Activated T-cell treated with anti-CD3 and anti-CD28 coated beads for 24 hours (primary cell): ENCODE measurements around the gene KRT9.
"Not testable (repeated sequence)": the region's sequence is repeated elsewhere in the genome, so short reads cannot be mapped to it uniquely, and the experiment has no call there.

Source experiments
- DNase-seq: peaks from one replicate; pipeline ENCODE4 v3.0.0-alpha.2; 2020; ENCODE audit warnings: low read depth

Gene KRT9

GRCh38 chr17:41579484-41580243 lies 7.8 kb upstream of the KRT9 start:
- DNase-seq: peak; percentile 46

DNA sequence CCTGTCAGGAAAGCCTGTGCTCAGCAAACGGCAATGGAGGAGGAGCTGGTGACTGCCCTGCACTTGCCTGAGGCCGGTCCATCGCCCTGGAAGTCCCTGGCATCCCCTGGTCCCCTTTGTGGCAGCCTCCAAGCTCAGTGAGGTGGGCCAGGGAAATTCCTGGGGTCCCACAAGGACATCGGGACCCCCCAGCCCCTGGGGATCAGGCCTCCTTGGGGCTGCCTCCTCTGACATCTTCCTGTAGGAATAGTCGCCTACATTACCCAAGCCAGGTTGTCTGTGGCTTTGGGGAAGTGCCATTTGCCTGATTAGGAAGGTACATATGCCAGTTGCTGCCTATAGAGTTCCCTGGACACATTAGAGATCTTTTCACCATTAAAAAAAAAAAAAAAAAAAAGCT lies 7.1 kb upstream of the KRT9 start:
- DNase-seq: no peak

- DNase-seq: no peak
These were observed 6.7 kb upstream of the KRT9 start for GRCh38 chr17:41578538-41578937.

DNA sequence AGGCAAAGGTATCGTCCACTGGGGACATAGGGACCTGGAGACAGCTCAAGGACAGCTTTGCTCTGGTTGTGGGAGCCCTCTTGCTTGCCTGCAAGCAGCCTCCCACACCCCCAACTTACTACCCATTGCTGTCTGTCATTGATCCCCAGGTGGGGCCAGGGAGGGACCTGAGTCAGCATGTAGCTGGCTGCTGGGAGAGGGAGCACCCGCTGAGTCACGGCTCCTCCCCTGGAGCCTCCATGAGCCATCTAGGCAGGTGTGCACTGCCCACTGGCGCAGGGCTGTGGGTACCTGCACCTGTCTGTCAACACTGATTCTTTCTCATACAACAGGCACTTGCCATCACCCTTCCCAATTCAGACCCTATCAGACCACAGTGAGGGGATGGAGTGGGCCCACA lies 4.9 kb upstream of the KRT9 start:
- DNase-seq: not testable (repeated sequence)

- DNase-seq: no peak
These were observed 3.5 kb upstream of the KRT9 start for GRCh38 chr17:41575336-41575735.

- DNase-seq: no peak
These were observed 4.5 kb downstream of the KRT9 start for GRCh38 chr17:41567317-41567716.

- no peak for DNase-seq
These were observed 6.5 kb downstream of the KRT9 start for GRCh38 chr17:41565338-41565737.

DNA sequence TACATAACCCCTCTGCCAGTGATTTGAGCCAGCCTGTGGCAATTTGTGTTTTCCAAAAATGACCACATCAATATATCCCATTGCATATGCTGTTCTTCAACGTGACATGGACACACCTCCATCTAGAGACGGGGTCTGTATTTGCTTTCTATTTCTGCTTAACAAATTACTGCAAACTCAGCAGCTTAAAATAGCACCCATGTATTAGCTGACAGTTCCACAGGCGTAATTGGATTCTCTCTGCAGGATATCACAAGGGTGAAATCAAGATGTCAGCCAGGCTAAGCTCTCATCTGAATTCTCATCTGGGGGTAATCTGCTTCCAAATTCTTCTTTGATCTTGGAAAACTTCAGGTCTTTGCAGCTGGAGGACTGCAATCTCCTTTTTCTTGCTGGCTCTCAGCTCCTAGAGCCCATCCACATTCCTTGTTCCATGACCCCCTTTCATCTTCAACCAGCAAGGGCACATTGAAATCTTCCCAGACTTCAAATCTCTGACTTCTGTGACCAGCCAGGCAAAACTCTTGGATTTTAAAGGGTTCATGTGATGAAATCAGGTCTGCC lies 8.2 kb downstream of the KRT9 start:
- no peak for DNase-seq

- DNase-seq: no peak
These were observed 10.3 kb downstream of the KRT9 start for GRCh38 chr17:41561554-41561953.

DNA sequence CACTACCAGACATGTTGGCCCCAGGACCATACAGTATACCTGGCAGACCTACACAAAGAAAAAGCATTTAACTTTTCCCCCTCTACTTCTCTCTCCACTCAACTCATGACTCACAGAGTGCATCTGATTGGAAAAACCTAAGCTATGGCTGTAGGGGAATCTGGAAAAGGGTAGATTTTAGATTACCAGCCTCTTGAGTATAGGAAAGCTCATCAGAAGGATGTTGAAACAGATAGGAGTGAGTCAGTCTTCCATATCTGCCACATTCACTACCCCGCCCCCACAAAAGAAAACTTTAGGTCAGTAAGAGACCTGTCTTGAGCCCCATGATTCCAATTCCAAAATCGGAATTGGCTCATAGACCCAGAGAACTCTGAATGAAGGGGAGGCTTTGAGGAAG lies 12.3 kb downstream of the KRT9 start:
- DNase-seq: no peak

DNA sequence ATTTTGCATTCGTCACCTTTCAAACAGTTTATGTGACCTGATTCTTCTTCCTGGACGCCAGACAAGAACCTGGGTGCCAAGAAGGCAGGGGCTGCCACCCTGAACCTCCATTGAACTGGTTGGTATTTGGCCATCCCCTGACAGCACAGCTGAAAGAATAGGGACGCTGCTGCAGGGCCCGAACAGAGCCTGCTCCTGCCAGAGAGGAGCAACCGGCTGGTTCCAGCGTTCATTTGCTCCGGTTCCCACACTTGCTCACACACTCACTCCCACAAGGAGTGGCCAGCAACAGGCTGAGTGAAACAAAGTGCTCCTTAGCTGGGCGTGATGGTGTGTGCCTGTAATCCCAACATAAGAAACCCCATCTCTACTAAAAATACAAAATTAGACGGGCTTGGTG lies 14.9 kb downstream of the KRT9 start:
- DNase-seq: no peak

GRCh38 chr17:41556306-41556705 lies 15.6 kb downstream of the KRT9 start:
- DNase-seq: no peak

- no peak for DNase-seq
These were observed 16.6 kb downstream of the KRT9 start for GRCh38 chr17:41555105-41555887.

DNA sequence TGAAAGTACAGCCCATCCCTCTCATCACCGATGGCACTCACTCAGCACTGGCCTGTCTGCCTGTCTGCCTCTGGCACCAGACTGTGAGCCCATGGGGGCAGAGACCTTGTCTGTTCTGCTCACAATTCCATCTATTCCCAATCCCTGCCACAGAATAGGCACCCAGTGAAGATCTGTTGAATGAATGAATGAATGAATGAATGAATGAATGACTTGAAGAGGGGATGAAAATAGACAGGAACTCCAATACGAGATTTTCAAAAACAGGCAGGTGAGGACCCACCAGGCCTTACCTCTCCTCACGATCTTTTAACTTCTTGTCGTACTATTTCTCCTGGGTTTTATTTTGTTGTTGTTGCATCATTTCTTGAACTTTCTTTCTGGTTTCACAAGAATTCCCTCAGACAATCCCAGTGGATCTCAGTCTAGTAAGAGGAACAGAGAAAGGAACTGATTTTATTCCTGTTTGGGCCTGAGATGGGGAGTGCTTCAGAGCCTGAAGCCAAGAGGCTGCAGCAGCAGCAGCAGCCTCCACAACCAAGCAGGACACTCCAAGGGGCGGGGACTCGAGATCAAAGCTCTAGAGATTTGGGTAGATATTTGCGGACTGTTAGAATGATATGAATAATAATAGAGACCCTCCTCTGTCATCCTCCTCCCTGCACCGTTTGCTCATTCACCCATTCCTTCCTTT lies 17.7 kb downstream of the KRT9 start:
- DNase-seq: no peak

- DNase-seq: no peak
These were observed 18.7 kb downstream of the KRT9 start for GRCh38 chr17:41553176-41553575.

DNA sequence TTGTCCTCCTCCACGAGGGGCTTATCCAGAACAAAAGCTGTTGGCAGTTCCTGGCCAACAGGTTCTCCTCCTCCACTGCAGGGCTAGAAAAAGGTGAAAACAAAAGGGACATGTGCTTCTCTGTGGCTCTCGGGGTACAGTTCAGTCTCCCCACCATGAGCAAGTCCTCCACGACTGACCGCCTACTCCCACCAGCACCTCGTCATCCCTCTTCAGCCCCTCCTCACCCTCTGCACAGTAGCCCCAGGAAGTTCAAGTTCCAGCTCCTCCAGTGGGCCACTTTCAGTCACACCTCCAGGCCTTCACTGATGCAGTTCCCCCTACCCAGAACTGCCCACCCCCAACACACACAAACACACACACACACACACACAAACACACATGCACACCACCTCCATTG lies 19.4 kb downstream of the KRT9 start:
- DNase-seq: no peak

DNA sequence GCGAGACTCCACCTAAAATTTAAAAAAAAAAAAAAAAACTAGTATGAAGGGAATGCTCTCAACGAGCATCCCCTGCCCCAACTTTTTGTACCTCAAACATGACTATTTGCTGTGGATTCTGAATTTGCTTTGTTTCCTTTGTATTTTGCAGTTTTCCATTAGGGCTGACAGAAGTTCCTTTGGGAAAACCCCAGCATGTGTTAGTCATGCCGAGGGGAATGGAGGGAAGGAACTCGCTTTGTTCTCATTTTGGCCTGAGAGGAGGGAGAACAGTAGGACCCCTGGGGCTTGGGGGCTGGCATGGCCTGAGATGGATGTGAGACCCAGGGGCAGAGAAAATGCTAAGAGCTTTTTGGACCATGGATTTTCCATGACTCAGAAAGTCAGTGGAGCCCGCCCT lies 20.5 kb downstream of the KRT9 start:
- no peak for DNase-seq

GRCh38 chr17:41549596-41550039 lies 22.2 kb downstream of the KRT9 start:
- no peak for DNase-seq

GRCh38 chr17:41548844-41549595 lies 22.8 kb downstream of the KRT9 start:
- DNase-seq: peak; percentile 75

GRCh38 chr17:41547921-41548843 lies 23.7 kb downstream of the KRT9 start:
- DNase-seq: peak; percentile 67

- no peak for DNase-seq
These were observed 24.4 kb downstream of the KRT9 start for GRCh38 chr17:41547378-41547841.
